RKO (cell line): ENCODE results near the gene FLVCR1.
A peak's percentile ranks its signal among the peaks of the same experiment; 100 is the strongest.
"Not testable (repeated sequence)": the region's sequence is repeated elsewhere in the genome, so short reads cannot be mapped to it uniquely, and the experiment has no call there.

ENCODE experiments used
- DNase-seq: peaks from one replicate; pipeline ENCODE4 v3.0.0-alpha.2; 2016; ENCODE audit warnings: low spot score

Gene FLVCR1

GRCh38 chr1:212857992-212858460 is at the start of gene FLVCR1:
FLVCR1 (plus strand) TSS chr1:212858275; CDS start chr1:212858453, 178 bp downstream.
- DNase-seq = peak; percentile 97

GRCh38 chr1:212814537-212815334 is 43.3 kb upstream of the FLVCR1 start:
- no peak for DNase-seq

- DNase-seq = no peak
These were observed 41.4 kb upstream of the FLVCR1 start for GRCh38 chr1:212816567-212817278.

GRCh38 chr1:212819726-212820125 is 38.3 kb upstream of the FLVCR1 start:
- no peak for DNase-seq

- no peak for DNase-seq
These were observed 37.1 kb upstream of the FLVCR1 start for GRCh38 chr1:212820969-212821368.

GRCh38 chr1:212822956-212823355 is 35.1 kb upstream of the FLVCR1 start:
- no peak for DNase-seq

GRCh38 chr1:212824201-212824600 is 33.9 kb upstream of the FLVCR1 start:
- no peak for DNase-seq

- no peak for DNase-seq
These were observed 32.1 kb upstream of the FLVCR1 start for GRCh38 chr1:212825798-212826452.

GRCh38 chr1:212827171-212827776 is 30.8 kb upstream of the FLVCR1 start:
- DNase-seq = no peak

- no peak for DNase-seq
These were observed 30.2 kb upstream of the FLVCR1 start for GRCh38 chr1:212827831-212828278.

- DNase-seq = no peak
These were observed 29.7 kb upstream of the FLVCR1 start for GRCh38 chr1:212828395-212828794.

- DNase-seq = not testable (repeated sequence)
These were observed 24.6 kb upstream of the FLVCR1 start for GRCh38 chr1:212833211-212834207.

GRCh38 chr1:212838145-212838544 is 19.9 kb upstream of the FLVCR1 start:
- no peak for DNase-seq

GRCh38 chr1:212844521-212844920 is 13.6 kb upstream of the FLVCR1 start:
- DNase-seq = not testable (repeated sequence)

- DNase-seq = no peak
These were observed 10.5 kb upstream of the FLVCR1 start, which contains the start of gene SPATA45 for GRCh38 chr1:212847549-212847948. SPATA45 (minus strand) TSS chr1:212847649; CDS start chr1:212836149, 11,500 bp downstream.

GRCh38 chr1:212852105-212852688 is 5.9 kb upstream of the FLVCR1 start:
- no peak for DNase-seq

- DNase-seq = no peak
These were observed 4.4 kb upstream of the FLVCR1 start for GRCh38 chr1:212853658-212854057.

- no peak for DNase-seq
These were observed 1.3 kb upstream of the FLVCR1 start for GRCh38 chr1:212856755-212857154.

GRCh38 chr1:212858461-212859265 is 588 bp downstream of the FLVCR1 start:
- DNase-seq = peak; percentile 56
